IMR-90 (cell line): ENCODE results near the gene NAGS. TPM values are rescaled to one million over a fixed set of nuclear protein-coding genes. Genes with fewer than 3 reads are reported as not detected.

Experiments used
- ATAC-seq: fragments of 200-7000 bp; cut with Tn5 transposase; 2 replicates; pipeline ENCODE4 v1.9.1; 2020; ENCODE audit warnings: low read depth, mild to moderate bottlenecking, moderate library complexity
- BruUV-seq: library from RNA; stranded (reverse); fragments of 400-500 nt; replicated peaks from 2 replicates; lab custom pipeline; 2021; lab: Mats Ljungman, UMichigan
- CTCF ChIA-PET: fragments of 300-600 bp; formaldehyde crosslinking; extraction: SDS; loops from one replicate; lab custom pipeline; 2021; ENCODE audit warnings: antibody characterized with exemption; lab: Yijun Ruan, JAX
- POLR2A ChIA-PET: fragments of 300-600 bp; sonication (Branson Sonifier 250); formaldehyde crosslinking; loops from one replicate; lab custom pipeline; 2022; ENCODE audit warnings: antibody characterized with exemption; ENCODE audit not compliant: unreplicated experiment; lab: Charles Lee
- DNase-seq: peaks from one replicate; pipeline ENCODE4 v3.0.0; 2013
- H2AFZ ChIP-seq: replicated peaks from 2 replicates; pipeline ENCODE3; 2013; ENCODE audit warnings: low read length, mild to moderate bottlenecking; ENCODE audit not compliant: poor library complexity
- H2AK5ac ChIP-seq: 2 replicates; pipeline ENCODE4 v1.6.1; 2013; ENCODE audit warnings: low read depth, low read length, inconsistent platforms
- H2AK9ac ChIP-seq: replicated peaks from 2 replicates; pipeline ENCODE3; 2013; ENCODE audit warnings: mild to moderate bottlenecking, low read depth, low read length, moderate library complexity; ENCODE audit not compliant: poor library complexity
- H2BK120ac ChIP-seq: 2 replicates; pipeline ENCODE4 v1.6.1; 2013; ENCODE audit warnings: low read depth, low read length, inconsistent platforms
- H2BK15ac ChIP-seq: 3 replicates; pipeline ENCODE4 v1.6.1; 2013; ENCODE audit warnings: low read depth, low read length, inconsistent platforms
- H2BK20ac ChIP-seq: 2 replicates; pipeline ENCODE4 v1.6.1; 2013; ENCODE audit warnings: low read depth, mild to moderate bottlenecking, inconsistent platforms, low read length, moderate library complexity
- H2BK5ac ChIP-seq: 2 replicates; pipeline ENCODE4 v1.6.1; 2013; ENCODE audit warnings: mild to moderate bottlenecking, low read depth, low read length, inconsistent platforms; ENCODE audit not compliant: poor library complexity, severe bottlenecking
- H3K14ac ChIP-seq: replicated peaks from 2 replicates; pipeline ENCODE4 v1.6.1; 2013; ENCODE audit warnings: low read depth, low read length, inconsistent platforms
- H3K18ac ChIP-seq: 2 replicates; pipeline ENCODE4 v1.6.1; 2013; ENCODE audit warnings: low read depth, low read length, control low read depth
- H3K23ac ChIP-seq: 2 replicates; pipeline ENCODE4 v1.6.1; 2013; ENCODE audit warnings: low read depth, low read length, inconsistent platforms
- H3K27ac ChIP-seq: 2 replicates; pipeline ENCODE4 v1.5.1; 2013; ENCODE audit warnings: mild to moderate bottlenecking, control low read depth, low read length; ENCODE audit not compliant: insufficient read depth
- H3K27me3 ChIP-seq: 2 replicates; pipeline ENCODE4 v1.6.1; 2013; ENCODE audit warnings: low read length; ENCODE audit not compliant: control insufficient read depth, insufficient read depth
- H3K36me3 ChIP-seq: 2 replicates; pipeline ENCODE4 v1.6.1; 2013; ENCODE audit warnings: low read length, mixed read lengths; ENCODE audit not compliant: control insufficient read depth, insufficient read depth
- H3K4ac ChIP-seq: 2 replicates; pipeline ENCODE4 v1.6.1; 2013; ENCODE audit warnings: low read depth, low read length, inconsistent platforms
- H3K4me1 ChIP-seq: 2 replicates; pipeline ENCODE4 v1.6.1; 2013; ENCODE audit warnings: low read length, mixed read lengths; ENCODE audit not compliant: control insufficient read depth, insufficient read depth
- H3K4me2 ChIP-seq: 2 replicates; pipeline ENCODE4 v1.6.1; 2013; ENCODE audit warnings: low read depth, mild to moderate bottlenecking, control low read depth, low read length, moderate library complexity
- H3K4me3 ChIP-seq: 2 replicates; pipeline ENCODE4 v1.5.1; 2013; ENCODE audit warnings: low read depth, mild to moderate bottlenecking, control low read depth, low read length, moderate library complexity; ENCODE audit not compliant: insufficient read depth
- H3K56ac ChIP-seq: 2 replicates; pipeline ENCODE4 v1.6.1; 2013; ENCODE audit warnings: low read length, inconsistent platforms; ENCODE audit not compliant: insufficient read depth; ENCODE audit errors: extremely low read depth
- H3K79me1 ChIP-seq, 2 experiments: 2 replicates each; pipeline ENCODE4 v1.6.1; 2013; ENCODE audit warnings: low read length in 2 of 2, inconsistent platforms in 1 of 2, low read depth in 1 of 2
- H3K9ac ChIP-seq: 2 replicates; pipeline ENCODE4 v1.6.1; 2013; ENCODE audit warnings: low read depth, low read length, control low read depth
- H3K9me1 ChIP-seq: 2 replicates; pipeline ENCODE4 v1.6.1; 2013; ENCODE audit warnings: low read length, inconsistent platforms; ENCODE audit not compliant: insufficient read depth
- H3K9me3 ChIP-seq: 2 replicates; pipeline ENCODE4 v1.6.1; 2013; ENCODE audit warnings: low read length; ENCODE audit not compliant: control insufficient read depth, insufficient read depth
- H4K20me1 ChIP-seq: 2 replicates; pipeline ENCODE4 v1.6.1; 2013; ENCODE audit warnings: low read length, inconsistent platforms; ENCODE audit not compliant: insufficient read depth
- H4K5ac ChIP-seq: 2 replicates; pipeline ENCODE4 v1.6.1; 2013; ENCODE audit warnings: mild to moderate bottlenecking, low read depth, low read length, control low read depth
- H4K8ac ChIP-seq, 2 experiments: 2 replicates each; pipeline ENCODE4 v1.6.1; 2013; ENCODE audit warnings: low read depth in 2 of 2, low read length in 2 of 2, control low read depth in 1 of 2, inconsistent platforms in 1 of 2
- H4K91ac ChIP-seq: 2 replicates; pipeline ENCODE4 v1.6.1; 2013; ENCODE audit warnings: low read depth, low read length, inconsistent platforms; ENCODE audit not compliant: insufficient read depth
- CEBPB ChIP-seq: IDR thresholded peaks from 2 replicates; pipeline ENCODE4 v1.6.1; 2012; ENCODE audit warnings: low read depth, low read length, improper control_type of control experiment
- NFE2L2 ChIP-seq: fragments of 150-350 bp; IDR thresholded peaks from 2 replicates; pipeline ENCODE4 v1.6.1; 2016; ENCODE audit warnings: low read depth, mild to moderate bottlenecking, low read length
- POLR2A ChIP-seq: IDR thresholded peaks from 2 replicates; pipeline ENCODE4 v1.6.1; 2012; ENCODE audit warnings: mild to moderate bottlenecking, low read depth, low read length
- WGBS, 2 experiments: methylation state at CpG; one replicate each; pipeline versions ENCODE4 v1.1.5 to v1.1.7; 2013; ENCODE audit warnings: missing lambda C conversion rate in 2 of 2; ENCODE audit not compliant: insufficient read length in 1 of 2; ENCODE audit errors: extremely low coverage in 2 of 2; 5-methylcytosine and 5-hydroxymethylcytosine counted together
- dilution Hi-C: fragments of 300-500 bp; cut with HindIII; formaldehyde crosslinking; loops from one replicate; pipeline ENCODE4 v1.14.3; 2018; ENCODE audit warnings: low sequenced_read_pairs; ENCODE audit not compliant: unreplicated experiment
- in situ Hi-C: fragments of 300-500 bp; cut with MboI; formaldehyde crosslinking; loops from 3 replicates; pipeline ENCODE4 v1.14.3; 2019; ENCODE audit warnings: low sequenced_read_pairs, inconsistent platforms, mixed read lengths
- intact Hi-C: fragments of 100-400 bp; cut with micrococcal nuclease; formaldehyde crosslinking; loops from 2 replicates; pipeline ENCODE4 v1.10.0; 2022
- polyA plus RNA-seq, 3 experiments: library from polyadenylated mRNA; depleted of rRNA; stranded (reverse); fragments of >200 nt; gene quantifications; 2 replicates each; pipeline ENCODE4 v1.2.3, GENCODE V29; 2012; ENCODE audit warnings: low replicate concordance in 1 of 3
- total RNA-seq: library from RNA; depleted of rRNA; stranded (reverse); fragments of >200 nt; gene quantifications from 2 replicates; pipeline ENCODE4 v1.2.3, GENCODE V29; 2012
- TF ChIP-seq, protein P1 (sequence below): fragments of 150-350 bp; IDR thresholded peaks from 2 replicates; pipeline ENCODE4 v1.6.1; 2016; ENCODE audit warnings: low read depth, mild to moderate bottlenecking, low read length, moderate library complexity, borderline replicate concordance

The NAGS gene
- total and polyA plus RNA-seq, 2 of the 4 experiments (the other 2 are of a cell fraction) = 0.54 to 0.99 TPM

DNA sequence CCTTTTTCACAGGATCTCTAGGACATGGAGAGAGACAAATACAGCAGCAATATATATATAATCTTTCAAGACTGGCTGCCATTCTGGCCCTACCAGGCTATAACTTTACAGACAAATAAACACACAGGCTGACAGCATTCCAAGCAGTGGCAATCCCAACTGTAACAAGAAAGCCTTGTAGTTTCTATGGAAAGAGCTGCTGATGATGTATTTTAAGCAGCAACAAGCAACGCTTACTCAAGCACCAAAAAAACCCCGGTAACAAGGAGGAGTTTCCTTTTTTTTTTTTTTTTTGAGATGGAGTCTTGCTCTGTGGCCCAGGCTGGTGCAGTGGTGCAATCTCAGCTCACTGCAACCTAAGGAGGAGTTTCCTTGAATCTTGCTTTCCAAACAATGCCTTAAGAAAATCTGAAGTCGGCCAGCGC lies 38.9 kb downstream of the NAGS start:
- Histone ChIP-seq H3K79me1 (peaks cover 15 to 70% of the 10 kb centered on the region in 2 experiments), H3K27me3 (no peaks in the 10 kb centered on the region), H3K9me1 (no peaks in the 10 kb centered on the region), H3K14ac (no peak overlapping the region), H2AK9ac (no peak overlapping the region), H3K4me1 (peaks cover 12% of the 10 kb centered on the region), H3K4me3 (no peak overlapping the region), H2BK20ac (no peak overlapping the region), H3K56ac (no peak overlapping the region), H4K20me1 (peaks cover 69% of the 10 kb centered on the region), H2AK5ac (no peak overlapping the region), H3K27ac (peak overlapping the region; percentile 57; the same call in 1 of the 2 replicates), H3K4ac (no peak overlapping the region), H2BK120ac (no peak overlapping the region), H2AFZ (no peak overlapping the region), H2BK15ac (no peak overlapping the region), H4K91ac (no peak overlapping the region), H3K9ac (no peak overlapping the region; the same call in 1 of the 2 replicates), H3K4me2 (no peak overlapping the region; the same call in 1 of the 2 replicates), H3K18ac (no peak overlapping the region), H3K23ac (no peak overlapping the region; the same call in 1 of the 2 replicates), H4K8ac (peak overlapping the region in 1 of 2 experiments; percentile 3; a peak in 1 of 4 replicates), H3K36me3 (peaks cover 16% of the 10 kb centered on the region), H4K5ac (no peak overlapping the region), H2BK5ac (no peak overlapping the region), H3K9me3 (no peaks in the 10 kb centered on the region)
- DNase-seq = peak; percentile 63
- intact Hi-C loops = loop anchor here (10.0 kb wide), 1 partner anchor 122 kb away; no protein-coding TSS in a partner anchor
- dilution Hi-C loops = no loop called here
- no peak for TF ChIP-seq NFE2L2
- TF ChIP-seq, protein P1, sequence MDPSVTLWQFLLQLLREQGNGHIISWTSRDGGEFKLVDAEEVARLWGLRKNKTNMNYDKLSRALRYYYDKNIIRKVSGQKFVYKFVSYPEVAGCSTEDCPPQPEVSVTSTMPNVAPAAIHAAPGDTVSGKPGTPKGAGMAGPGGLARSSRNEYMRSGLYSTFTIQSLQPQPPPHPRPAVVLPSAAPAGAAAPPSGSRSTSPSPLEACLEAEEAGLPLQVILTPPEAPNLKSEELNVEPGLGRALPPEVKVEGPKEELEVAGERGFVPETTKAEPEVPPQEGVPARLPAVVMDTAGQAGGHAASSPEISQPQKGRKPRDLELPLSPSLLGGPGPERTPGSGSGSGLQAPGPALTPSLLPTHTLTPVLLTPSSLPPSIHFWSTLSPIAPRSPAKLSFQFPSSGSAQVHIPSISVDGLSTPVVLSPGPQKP = no peak
- TF ChIP-seq CEBPB = peak; percentile 76
- TF ChIP-seq POLR2A = no peak
- WGBS, 2 experiments = no CpG with 5 or more reads among the region's 4 CpGs
- CTCF ChIA-PET = interaction anchor here (0.7 to 1.5 kb wide), 2 partner anchors 72 to 125 kb away, joined by 4 to 10 read pairs; no protein-coding TSS in a partner anchor
- BruUV-seq = no TSS peak
- POLR2A ChIA-PET = interaction anchor here (0.6 kb wide), 1 partner anchor 35 kb away, joined by 3 read pairs; no protein-coding TSS in a partner anchor
- ATAC-seq = peak; percentile 62
- in situ Hi-C loops = no loop called here
